ENCODE results near the gene DMKN. TPM values are rescaled to one million over a fixed set of nuclear protein-coding genes. Genes with fewer than 3 reads are reported as not detected.

The DMKN gene
- total and polyA plus RNA-seq, 2 of the 4 experiments (the other 2 are of a cell fraction): 0.36 to 2.4 TPM

DNA sequence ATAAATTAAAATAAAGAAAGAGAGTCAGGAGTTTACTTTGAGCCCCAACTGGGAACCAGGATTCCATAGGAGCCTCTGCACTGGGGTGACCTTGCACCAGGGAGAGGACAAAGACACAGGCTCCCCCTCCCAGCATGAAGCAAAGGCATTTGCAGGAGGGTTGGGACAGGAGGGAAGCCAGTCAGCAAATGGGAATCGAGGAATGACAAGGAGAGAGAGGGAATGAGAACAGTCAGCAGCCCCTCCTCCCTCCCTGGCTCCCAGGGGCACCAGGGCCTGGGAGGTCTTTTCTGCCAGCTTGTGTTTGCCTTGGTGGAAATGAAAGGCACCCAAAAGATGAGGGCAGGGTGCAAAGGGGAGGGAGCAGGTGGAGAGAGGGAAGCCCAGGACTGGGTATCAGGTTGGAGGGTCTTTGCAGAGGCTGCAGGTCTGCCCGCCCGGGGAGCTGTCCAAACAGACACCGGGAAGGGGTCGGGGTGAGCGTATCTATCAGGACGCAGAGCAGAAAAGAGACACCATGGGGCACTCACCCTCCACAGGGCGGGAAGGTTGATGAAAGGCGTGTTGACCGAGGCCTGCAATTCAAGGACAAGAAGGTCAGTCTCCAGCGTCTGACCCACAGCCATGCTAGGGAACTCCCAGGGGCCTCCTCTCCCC lies 10.9 kb upstream of the DMKN start:
- no TSS peak for BruUV-seq (replicated peaks)
- dilution Hi-C loops (cut with HindIII; ENCODE audit: low sequenced_read_pairs, unreplicated experiment): no loop called here

More for the DNA sequence above, 10.9 kb upstream of the DMKN start:
- intact Hi-C loops (cut with micrococcal nuclease): no loop called here
- H4K5ac ChIP-seq (ENCODE audit: low read depth, low read length): no peak overlapping the region
- H3K4me3 ChIP-seq (ENCODE audit: insufficient read depth, low read depth, low read length): no peak overlapping the region
- H3K4ac ChIP-seq (ENCODE audit: low read depth, low read length): no peak overlapping the region
- H2BK5ac ChIP-seq (ENCODE audit: low read depth, low read length, poor library complexity, severe bottlenecking): no peak overlapping the region
- POLR2A ChIA-PET (ENCODE audit: unreplicated experiment): no interaction called here
- no peak overlapping the region for H3K14ac ChIP-seq (replicated peaks; ENCODE audit: low read depth, low read length)
- H3K4me1 ChIP-seq (ENCODE audit: control insufficient read depth, insufficient read depth, low read length): peaks cover 4% of the 10 kb centered on the region
- no peak overlapping the region for H2AK5ac ChIP-seq (ENCODE audit: low read depth, low read length)
- H4K8ac ChIP-seq (ENCODE audit: low read depth in 2 of 2, low read length in 2 of 2): no peak overlapping the region
- no peaks in the 10 kb centered on the region for H3K79me1 ChIP-seq (ENCODE audit: low read depth in 1 of 2, low read length in 2 of 2)
- H2AFZ ChIP-seq (replicated peaks; ENCODE audit: low read length, poor library complexity): no peak overlapping the region
- ATAC-seq (ENCODE audit: low read depth): no peak
- H3K23ac ChIP-seq (ENCODE audit: low read depth, low read length): no peak overlapping the region
- no peak for TF ChIP-seq RCOR1 (IDR thresholded peaks at IDR 0.05; ENCODE audit: insufficient replicate concordance, low read length)
- TF ChIP-seq, protein P1, sequence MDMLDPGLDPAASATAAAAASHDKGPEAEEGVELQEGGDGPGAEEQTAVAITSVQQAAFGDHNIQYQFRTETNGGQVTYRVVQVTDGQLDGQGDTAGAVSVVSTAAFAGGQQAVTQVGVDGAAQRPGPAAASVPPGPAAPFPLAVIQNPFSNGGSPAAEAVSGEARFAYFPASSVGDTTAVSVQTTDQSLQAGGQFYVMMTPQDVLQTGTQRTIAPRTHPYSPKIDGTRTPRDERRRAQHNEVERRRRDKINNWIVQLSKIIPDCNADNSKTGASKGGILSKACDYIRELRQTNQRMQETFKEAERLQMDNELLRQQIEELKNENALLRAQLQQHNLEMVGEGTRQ (IDR thresholded peaks at IDR 0.05; ENCODE audit: low read depth, low read length): no peak
- TF ChIP-seq NFE2L2 (IDR thresholded peaks at IDR 0.05; ENCODE audit: low read depth, low read length): no peak
- no peak for TF ChIP-seq POLR2A (IDR thresholded peaks at IDR 0.05; ENCODE audit: low read depth, low read length)
- no peak overlapping the region for H3K4me2 ChIP-seq (ENCODE audit: low read depth, low read length)
- no peaks in the 10 kb centered on the region for H3K36me3 ChIP-seq (ENCODE audit: control insufficient read depth, insufficient read depth, low read length)
- H3K56ac ChIP-seq (ENCODE audit: extremely low read depth, insufficient read depth, low read length): no peak overlapping the region
- H4K20me1 ChIP-seq (ENCODE audit: insufficient read depth, low read length): no peaks in the 10 kb centered on the region
- no peak overlapping the region for H2AK9ac ChIP-seq (replicated peaks; ENCODE audit: low read depth, low read length, poor library complexity)
- no peak overlapping the region for H3K18ac ChIP-seq (ENCODE audit: low read depth, low read length)
- no peak overlapping the region for H2BK20ac ChIP-seq (ENCODE audit: low read depth, low read length)
- in situ Hi-C loops (cut with MboI; ENCODE audit: low sequenced_read_pairs): no loop called here
- no peak overlapping the region for H4K91ac ChIP-seq (ENCODE audit: insufficient read depth, low read depth, low read length)
- no peak for DNase-seq
- no peaks in the 10 kb centered on the region for H3K9me3 ChIP-seq (ENCODE audit: control insufficient read depth, insufficient read depth, low read length)
- H3K27ac ChIP-seq (ENCODE audit: insufficient read depth, low read length): no peak overlapping the region
- H2BK120ac ChIP-seq (ENCODE audit: low read depth, low read length): no peak overlapping the region
- peaks cover 14% of the 10 kb centered on the region for H3K9me1 ChIP-seq (ENCODE audit: insufficient read depth, low read length)
- no peak overlapping the region for H2BK15ac ChIP-seq (ENCODE audit: low read depth, low read length)
- H3K27me3 ChIP-seq (ENCODE audit: control insufficient read depth, insufficient read depth, low read length): peaks cover 7% of the 10 kb centered on the region
- no peak overlapping the region for H3K9ac ChIP-seq (ENCODE audit: low read depth, low read length)
- WGBS, 2 experiments (ENCODE audit: extremely low coverage in 2 of 2, insufficient read length in 1 of 2): 50% methylated on average over 5 of the region's 11 CpGs; no CpG with 5 or more reads in 1 of the 2 experiments
- CTCF ChIA-PET: no interaction called here

All from IMR-90 (cell line).